ENCODE measurements around the gene EXOC4.

The EXOC4 gene

DNA sequence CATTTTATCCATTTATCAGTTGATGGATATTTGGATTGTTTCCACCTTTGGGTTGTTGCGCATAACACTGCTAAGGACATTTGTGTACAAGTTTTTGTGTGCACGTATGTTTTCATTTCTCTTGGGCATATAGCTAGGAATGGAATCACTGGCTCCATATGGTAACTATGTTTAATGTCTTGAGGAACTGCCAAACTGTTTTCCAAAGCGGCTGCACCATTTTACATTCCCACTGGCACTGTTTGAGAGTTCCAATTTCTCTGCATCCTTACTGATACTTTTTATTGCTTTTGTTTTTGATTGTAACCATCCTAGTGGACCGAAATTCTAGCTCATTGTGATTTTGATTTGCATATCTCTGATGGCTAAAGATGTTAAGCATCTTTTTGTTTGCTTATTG lies 118.7 kb downstream of the EXOC4 start:
- no peak for DNase-seq

DNA sequence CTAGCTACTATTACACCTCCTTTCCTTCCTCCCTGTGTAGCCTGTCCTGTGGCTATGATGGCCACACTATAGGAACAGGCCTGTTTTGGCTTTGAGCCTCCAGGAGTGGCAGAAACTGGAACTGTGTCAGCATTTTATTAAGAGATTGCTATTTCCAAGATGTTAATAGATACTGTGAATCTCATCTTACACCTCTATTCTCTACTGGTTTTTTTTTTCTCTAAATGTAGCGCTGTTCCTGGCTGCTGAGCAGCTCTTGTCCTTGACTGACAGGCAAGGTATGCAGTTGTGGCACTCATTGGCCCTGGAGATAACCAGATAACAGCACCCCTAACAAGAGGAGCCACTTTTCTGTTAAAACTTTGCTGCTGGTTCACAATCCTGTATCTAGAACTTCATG lies 119.5 kb downstream of the EXOC4 start:
- DNase-seq = no peak

GRCh38 chr7:133376514-133376913 lies 123.6 kb downstream of the EXOC4 start:
- DNase-seq = no peak

- DNase-seq = no peak
Observed at GRCh38 chr7:133381965-133382364, 129.1 kb downstream of the EXOC4 start.

GRCh38 chr7:133382775-133383559 lies 130.1 kb downstream of the EXOC4 start:
- no peak for DNase-seq

DNA sequence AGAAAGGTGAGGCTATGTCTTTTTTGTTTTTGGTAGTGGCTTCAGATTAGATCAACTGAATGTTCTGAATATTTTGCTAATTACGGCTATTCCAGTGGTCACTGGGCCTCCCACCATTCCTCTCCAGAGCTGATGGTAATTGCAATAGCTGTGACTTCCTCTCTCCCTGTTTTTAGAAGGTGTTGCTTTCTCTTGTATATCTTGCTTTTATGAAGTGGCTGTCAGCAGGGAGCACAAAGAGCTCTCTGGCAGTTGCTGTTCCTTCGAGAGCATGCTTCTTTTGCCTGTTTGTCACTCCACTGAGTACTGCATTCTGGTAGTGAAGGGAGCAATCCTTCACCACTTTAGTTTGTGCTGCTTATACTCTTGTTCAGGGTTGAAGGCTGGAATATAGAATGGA lies 133.3 kb downstream of the EXOC4 start:
- no peak for DNase-seq

- DNase-seq = no peak
Observed at GRCh38 chr7:133389727-133390126, 136.8 kb downstream of the EXOC4 start.

GRCh38 chr7:133391206-133391605 lies 138.3 kb downstream of the EXOC4 start:
- no peak for DNase-seq

- DNase-seq = no peak
Observed at GRCh38 chr7:133394369-133394768, 141.5 kb downstream of the EXOC4 start.

DNA sequence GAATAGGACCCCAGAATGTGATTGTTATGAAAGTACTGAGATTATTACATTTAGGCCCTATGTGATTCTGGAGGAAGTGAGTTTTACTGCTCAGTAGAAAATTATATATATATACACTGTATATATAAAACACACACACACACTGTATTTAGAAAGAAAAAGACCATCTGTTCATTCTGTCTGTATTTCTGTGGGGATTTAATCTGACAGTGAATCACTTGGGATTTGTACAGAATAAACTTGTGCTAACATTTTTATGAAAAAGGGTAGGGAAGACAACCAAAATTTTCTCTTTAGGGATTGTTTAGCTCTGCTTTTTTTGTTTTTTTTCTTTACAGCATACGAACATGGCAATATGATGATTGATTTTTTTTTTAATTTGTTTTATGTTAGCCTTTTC lies 142.7 kb downstream of the EXOC4 start:
- DNase-seq = no peak

DNA sequence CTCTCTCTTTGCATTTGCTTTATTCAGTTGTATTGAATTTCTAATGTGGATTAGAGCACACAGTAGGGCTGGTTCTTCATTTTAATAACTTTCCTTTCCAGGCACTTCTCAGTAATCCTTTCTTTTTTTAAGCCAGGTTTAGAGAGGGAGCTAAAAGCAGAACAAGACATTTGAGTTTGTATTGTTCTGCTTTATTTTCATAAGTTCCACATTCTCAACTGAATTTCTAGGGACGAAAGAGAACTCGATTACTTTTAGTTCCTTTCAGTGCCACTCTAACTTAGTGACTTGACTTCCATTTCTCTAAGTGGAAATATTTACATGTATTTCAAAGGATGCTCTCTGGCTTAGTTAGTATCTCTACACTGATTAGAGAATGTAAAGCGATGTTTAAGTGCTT lies 145.6 kb downstream of the EXOC4 start:
- no peak for DNase-seq

DNA sequence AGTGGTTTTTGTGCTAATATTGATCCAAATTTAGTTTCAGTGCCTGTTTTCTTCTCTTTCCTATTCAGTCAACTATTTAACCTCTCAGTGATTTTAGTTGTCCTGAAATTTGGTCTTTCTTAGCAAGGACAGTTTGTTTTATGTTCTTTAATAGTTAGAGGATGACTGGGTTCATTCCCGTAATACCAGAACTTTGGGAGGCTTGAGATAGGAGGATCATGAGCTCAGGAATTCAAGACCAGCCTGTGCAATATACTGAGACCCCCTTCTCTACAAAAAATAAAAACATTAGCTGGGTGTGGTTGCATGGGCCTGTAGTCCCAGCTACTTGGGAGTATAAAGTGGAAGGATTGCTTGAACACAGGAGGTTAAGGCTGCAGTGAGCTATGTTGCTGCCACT lies 148.3 kb downstream of the EXOC4 start:
- no peak for DNase-seq

- no peak for DNase-seq
Observed at GRCh38 chr7:133408212-133408611, 155.3 kb downstream of the EXOC4 start.

DNA sequence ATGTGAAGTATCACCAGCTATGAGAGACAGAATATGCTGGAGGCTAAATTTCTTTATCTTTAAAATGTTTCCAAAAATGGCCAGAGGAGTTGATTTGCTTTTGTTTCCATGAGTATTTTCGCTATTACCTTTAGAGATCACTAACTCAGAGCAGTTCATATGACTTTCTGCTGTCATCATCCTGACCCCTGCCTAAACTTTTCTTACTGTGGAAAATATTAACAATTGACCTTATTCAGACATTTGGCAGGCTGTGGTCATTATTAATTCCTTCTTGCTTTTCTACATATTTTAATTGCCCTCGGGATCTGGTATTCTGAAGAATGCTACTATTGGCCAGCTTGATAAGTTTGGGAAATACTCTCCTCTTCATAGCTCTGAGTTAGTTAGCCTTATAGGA lies 156.5 kb downstream of the EXOC4 start:
- DNase-seq = no peak

DNA sequence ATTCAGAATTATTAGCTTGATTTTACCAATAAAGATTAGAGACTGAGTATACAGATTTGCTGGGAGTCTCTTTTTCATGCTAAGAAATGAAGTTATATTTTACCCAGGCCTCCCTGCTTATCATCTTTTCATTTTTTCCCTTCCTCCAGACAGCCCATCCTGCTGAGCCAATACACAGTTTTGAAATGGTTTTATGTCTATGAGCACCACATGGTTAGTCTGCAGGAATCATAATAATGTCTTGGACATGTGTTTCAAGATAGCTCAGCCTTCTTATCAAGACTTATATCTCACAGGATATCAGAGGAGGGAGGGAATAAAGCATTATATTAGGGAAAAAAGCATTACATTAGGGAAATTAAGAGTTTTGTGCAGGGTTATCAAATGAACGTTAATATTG lies 157.1 kb downstream of the EXOC4 start:
- DNase-seq = no peak

DNA sequence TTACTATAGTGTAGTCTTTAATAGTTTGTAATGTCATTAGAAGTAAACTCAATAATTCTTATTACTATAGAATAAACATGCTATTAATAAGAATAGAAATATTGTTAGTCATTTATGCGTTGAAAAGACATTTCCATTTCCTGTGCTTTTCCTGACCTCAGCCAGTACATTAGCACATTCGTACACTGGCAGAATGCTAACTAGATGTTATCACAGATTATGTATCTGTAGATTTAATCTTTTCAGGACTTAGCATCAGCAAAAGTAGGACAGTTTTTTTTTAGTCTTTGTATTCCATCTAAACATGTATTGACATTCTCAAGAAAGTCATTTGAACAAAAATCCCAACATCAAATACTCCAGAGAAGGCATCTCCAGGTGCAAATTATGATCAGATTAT lies 158.5 kb downstream of the EXOC4 start:
- DNase-seq = no peak

DNA sequence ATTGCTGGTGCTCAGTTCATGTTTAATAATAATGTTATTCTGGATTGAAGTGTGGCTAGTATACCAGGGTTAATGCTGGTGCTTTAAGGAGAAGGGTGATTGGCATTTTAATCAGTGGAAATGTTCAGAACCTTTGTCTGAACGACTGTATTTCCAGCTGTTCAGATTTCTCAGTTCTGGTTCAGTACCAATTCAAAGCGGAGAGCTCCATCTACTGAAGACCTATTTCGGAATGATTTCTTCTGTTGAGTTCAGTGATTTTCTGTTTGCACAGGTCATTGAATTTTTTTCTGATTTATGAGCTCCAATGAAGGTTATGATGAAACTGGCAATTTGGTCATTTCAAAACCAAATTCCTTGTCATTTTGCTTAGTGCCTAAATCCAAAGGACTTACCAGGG lies 160.1 kb downstream of the EXOC4 start:
- no peak for DNase-seq

DNA sequence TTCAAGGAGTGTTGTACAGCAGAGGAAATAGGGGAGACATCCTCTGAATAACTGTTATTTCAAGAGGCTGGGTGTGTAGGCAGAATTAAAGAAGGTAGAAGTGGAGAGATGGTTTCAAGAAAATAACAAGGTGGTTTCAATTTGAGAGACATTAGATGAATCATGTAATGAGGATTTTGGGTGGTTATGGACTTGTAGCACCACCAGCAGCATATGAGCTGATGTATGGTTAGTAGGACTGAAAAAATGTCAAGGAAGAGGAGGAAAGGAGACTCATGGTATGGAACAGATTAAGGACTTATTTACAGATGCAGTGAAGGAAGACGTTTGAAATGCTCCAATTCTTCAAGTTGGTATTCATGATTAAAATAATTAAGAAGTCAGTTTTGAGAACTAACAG lies 166.2 kb downstream of the EXOC4 start:
- DNase-seq = no peak

GRCh38 chr7:133423618-133424017 lies 170.7 kb downstream of the EXOC4 start:
- DNase-seq = no peak

- DNase-seq = no peak
Observed at GRCh38 chr7:133428326-133428725, 175.4 kb downstream of the EXOC4 start.

GRCh38 chr7:133428876-133429275 lies 176.0 kb downstream of the EXOC4 start:
- no peak for DNase-seq

- DNase-seq = no peak
Observed at GRCh38 chr7:133429371-133429770, 176.5 kb downstream of the EXOC4 start.

DNA sequence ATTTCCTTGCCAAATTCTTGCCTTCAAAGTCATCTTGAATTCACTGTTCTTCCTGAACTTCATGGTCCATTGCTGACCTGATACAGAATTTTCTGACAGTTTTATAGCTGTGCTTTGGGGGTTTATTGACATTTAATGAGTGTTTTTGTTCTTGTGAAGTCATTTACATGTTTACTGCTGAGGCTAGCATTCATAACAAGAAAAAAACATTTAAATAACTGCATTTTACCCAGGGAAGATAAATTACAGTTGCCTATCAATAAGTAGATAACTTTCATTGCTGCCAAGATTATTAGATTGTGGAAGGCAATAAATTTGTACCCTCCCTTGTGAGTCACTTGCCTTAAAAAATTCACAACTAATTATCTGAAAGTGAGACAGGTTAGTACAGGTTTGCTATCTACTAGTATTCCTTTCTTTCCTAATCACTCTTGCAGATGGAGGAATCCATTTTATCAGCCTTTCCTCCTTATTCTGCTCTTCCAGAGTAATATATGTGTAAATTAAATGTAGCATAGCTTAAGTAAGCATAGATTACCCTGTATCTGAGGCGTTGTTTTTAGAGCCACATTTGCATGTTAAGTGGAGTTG lies 178.4 kb downstream of the EXOC4 start:
- no peak for DNase-seq

DNA sequence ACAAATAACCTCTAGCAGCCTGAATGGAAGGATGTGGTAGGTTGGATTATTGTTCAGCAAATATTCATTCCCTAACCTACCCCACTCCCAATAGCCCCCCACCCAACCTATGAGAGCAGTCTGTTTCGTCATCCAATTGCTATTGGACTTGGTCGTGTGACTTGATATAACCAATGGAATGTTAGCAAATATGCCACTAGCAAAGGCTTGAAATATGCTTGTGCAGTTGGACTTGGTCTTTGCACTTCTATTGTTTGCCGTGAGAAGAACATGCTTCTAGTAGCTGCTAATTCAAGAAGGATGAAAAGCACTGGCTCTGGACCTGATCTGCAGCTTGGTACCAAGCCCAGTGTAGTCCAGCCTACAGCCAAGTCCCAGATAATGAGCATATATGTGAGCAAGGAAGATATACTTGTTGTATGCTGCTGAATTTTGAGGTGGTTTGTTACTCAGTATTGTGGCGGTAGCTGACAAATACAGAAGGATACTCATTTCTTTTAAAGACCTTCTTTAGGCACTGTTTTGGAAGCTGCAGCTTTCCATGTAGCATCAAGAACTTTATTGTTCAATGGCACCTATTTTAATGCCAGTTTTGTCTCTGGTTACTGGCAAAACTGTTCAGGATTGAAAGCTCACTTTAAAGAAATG lies 180.4 kb downstream of the EXOC4 start:
- no peak for DNase-seq

Data from CD4-positive, alpha-beta T cell treated with Interleukin-4 for 4 hours (primary cell).